Hematopoietic multipotent progenitor cell treated with erythropoietin and hydrocortisone succinate and interleukin-3 and kit ligand, for 15 days (in vitro differentiated cells): Measurements from ENCODE around the gene UAP1.
A peak's percentile ranks its signal among the peaks of the same experiment; 100 is the strongest.

Source experiments
- DNase-seq: peaks from one replicate; pipeline ENCODE4 v3.0.0-alpha.2; 2015; ENCODE audit warnings: low spot score

The UAP1 gene

GRCh38 chr1:162616848-162617247 is 55.3 kb downstream of the UAP1 start:
- DNase-seq: no peak

GRCh38 chr1:162617513-162617912 is 56.0 kb downstream of the UAP1 start:
- no peak for DNase-seq

- DNase-seq: no peak
Observed at GRCh38 chr1:162619076-162619475, 57.6 kb downstream of the UAP1 start.

GRCh38 chr1:162621256-162621655 is 59.7 kb downstream of the UAP1 start:
- DNase-seq: no peak

GRCh38 chr1:162625679-162626078 is 64.2 kb downstream of the UAP1 start:
- DNase-seq: no peak

GRCh38 chr1:162626094-162626493 is 64.6 kb downstream of the UAP1 start:
- DNase-seq: no peak

GRCh38 chr1:162626761-162627160 is 65.2 kb downstream of the UAP1 start:
- no peak for DNase-seq

GRCh38 chr1:162627662-162628296 is 66.3 kb downstream of the UAP1 start:
- DNase-seq: peak; percentile 28

GRCh38 chr1:162629077-162629627 is 67.6 kb downstream of the UAP1 start:
- no peak for DNase-seq

GRCh38 chr1:162629651-162630050 is 68.1 kb downstream of the UAP1 start:
- DNase-seq: no peak

- no peak for DNase-seq
Observed at GRCh38 chr1:162631546-162632191, 70.1 kb downstream of the UAP1 start.

- DNase-seq: no peak
Observed at GRCh38 chr1:162632217-162632666, 70.7 kb downstream of the UAP1 start, which contains the start of gene DDR2. Gene DDR2 (plus strand): TSS chr1:162632464. CDS start chr1:162719064, 86,600 bp downstream.

- no peak for DNase-seq
Observed at GRCh38 chr1:162632698-162633080, 71.2 kb downstream of the UAP1 start.

- DNase-seq: no peak
Observed at GRCh38 chr1:162633081-162633762, 71.7 kb downstream of the UAP1 start.

GRCh38 chr1:162635418-162635817 is 73.9 kb downstream of the UAP1 start:
- DNase-seq: no peak

GRCh38 chr1:162639718-162640117 is 78.2 kb downstream of the UAP1 start:
- DNase-seq: no peak

- DNase-seq: no peak
Observed at GRCh38 chr1:162641114-162641513, 79.6 kb downstream of the UAP1 start.

GRCh38 chr1:162644986-162645314 is 83.4 kb downstream of the UAP1 start:
- DNase-seq: no peak

- DNase-seq: no peak
Observed at GRCh38 chr1:162645666-162646065, 84.1 kb downstream of the UAP1 start.

- no peak for DNase-seq
Observed at GRCh38 chr1:162649583-162649982, 88.1 kb downstream of the UAP1 start.
